BLaER1 treated with 17β-estradiol and CSF1 and Interleukin-3, amounts not matched to agents 10 nM and 100 nM (cell line): Measurements from ENCODE around the gene COX6A2.

Source experiments
- H3K27ac ChIP-seq, 11 experiments: shearing (Covaris generic); formaldehyde crosslinking; 2 replicates each; pipeline ENCODE4 v1.8.1; 2022
- H3K27me3 ChIP-seq, 11 experiments: shearing (Covaris generic); formaldehyde crosslinking; 2 replicates each; pipeline ENCODE4 v1.8.1; 2022
- H3K36me3 ChIP-seq, 11 experiments: shearing (Covaris generic); formaldehyde crosslinking; 2 replicates each; pipeline ENCODE4 v1.8.1; 2022
- H3K4me1 ChIP-seq, 10 experiments: shearing (Covaris generic); formaldehyde crosslinking; 2 replicates each; pipeline ENCODE4 v1.8.1; 2022
- H3K4me2 ChIP-seq, 11 experiments: shearing (Covaris generic); formaldehyde crosslinking; 2 replicates each; pipeline ENCODE4 v1.8.1; 2022
- H3K4me3 ChIP-seq, 10 experiments: shearing (Covaris generic); formaldehyde crosslinking; 2 replicates each; pipeline ENCODE4 v1.8.1; 2022
- H3K9ac ChIP-seq, 11 experiments: shearing (Covaris generic); formaldehyde crosslinking; 2 replicates each; pipeline ENCODE4 v1.8.1; 2022
- H3K9me3 ChIP-seq, 11 experiments: shearing (Covaris generic); formaldehyde crosslinking; replicated peaks in 1 of 11; 2 replicates each; pipeline ENCODE4 v1.8.1; 2022
- H4K20me1 ChIP-seq, 11 experiments: shearing (Covaris generic); formaldehyde crosslinking; 2 replicates each; pipeline ENCODE4 v1.8.1; 2022
- Cebpa-rat ChIP-seq, 11 experiments: shearing (Covaris generic); IDR thresholded peaks; 2 replicates each; pipeline ENCODE4 v1.8.1; 2022

COX6A2 gene

GRCh38 chr16:31428279-31428597, at the start of gene COX6A2:
TSS of gene COX6A2 (minus strand) at chr16:31428360. CDS start at chr16:31428325, 35 bp downstream.
- H3K27me3 ChIP-seq, result no peaks in the 10 kb centered on the region
- H3K9me3 ChIP-seq, result no peaks in the 10 kb centered on the region
- H3K27ac ChIP-seq, result no peak within 1 kb of the TSS
- H3K36me3 ChIP-seq, result no peaks in the 10 kb centered on the region
- no peak within 1 kb of the TSS for H3K9ac ChIP-seq
- no peaks in the 10 kb centered on the region for H3K4me1 ChIP-seq
- H3K4me3 ChIP-seq, result no peak within 1 kb of the TSS
- no peak for TF ChIP-seq Cebpa-rat (IDR thresholded peaks at IDR 0.05)
- no peak within 1 kb of the TSS for H3K4me2 ChIP-seq
- no peaks in the 10 kb centered on the region for H4K20me1 ChIP-seq

DNA sequence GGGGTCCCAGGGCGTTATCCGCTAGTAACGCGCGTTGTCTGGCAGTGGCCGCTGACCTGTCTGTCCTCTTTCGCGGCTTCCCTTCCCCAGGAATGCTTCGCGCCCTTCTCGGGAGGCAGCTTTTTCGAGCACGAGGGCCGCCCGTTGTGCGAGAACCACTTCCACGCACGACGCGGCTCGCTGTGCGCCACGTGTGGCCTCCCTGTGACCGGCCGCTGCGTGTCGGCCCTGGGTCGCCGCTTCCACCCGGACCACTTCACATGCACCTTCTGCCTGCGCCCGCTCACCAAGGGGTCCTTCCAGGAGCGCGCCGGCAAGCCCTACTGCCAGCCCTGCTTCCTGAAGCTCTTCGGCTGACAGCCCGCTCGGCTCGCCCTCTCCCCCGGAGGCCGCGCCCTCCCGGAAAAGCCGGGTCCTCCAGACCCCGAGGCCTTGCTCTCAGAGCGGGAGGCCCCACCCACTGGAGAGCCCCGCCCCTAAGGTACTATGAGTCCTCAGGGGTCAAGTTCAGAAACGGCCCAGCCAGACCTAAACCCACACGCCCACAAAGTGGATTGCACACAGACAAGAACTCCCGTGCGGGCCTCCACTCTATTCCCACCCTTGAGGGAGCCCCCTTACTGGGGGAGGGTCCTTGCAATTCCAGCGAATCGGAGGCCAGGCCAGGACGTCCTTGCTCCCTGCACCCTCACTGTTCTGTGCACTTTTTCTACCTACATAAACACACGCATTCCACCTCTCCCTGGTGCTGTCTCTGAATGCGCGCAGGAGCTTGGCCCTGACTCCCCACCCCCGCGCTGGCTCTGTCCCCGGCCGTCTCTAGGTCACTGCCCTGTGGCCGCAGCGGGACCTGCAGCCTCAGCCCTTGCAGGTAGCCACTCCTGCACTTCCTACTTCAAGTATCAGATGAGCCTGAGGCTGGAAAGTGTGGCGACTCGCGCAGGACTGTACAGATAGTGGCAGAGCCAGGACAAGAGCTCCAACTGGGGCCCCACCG, 49.4 kb upstream of the COX6A2 start:
- Histone ChIP-seq H4K20me1 (no peaks in the 10 kb centered on the region), H3K9ac (peak overlapping the region; percentile 65 to 81 (median 78); a peak in 21 of 22 replicates), H3K4me2 (peak overlapping the region; percentile 87 to 100 (median 95)), H3K9me3 (no peaks in the 10 kb centered on the region), H3K4me3 (peak overlapping the region; percentile 54 to 72 (median 66)), H3K27me3 (no peaks in the 10 kb centered on the region), H3K4me1 (peaks cover 42 to 63% (median 54%) of the 10 kb centered on the region in 10 experiments), H3K36me3 (peaks cover 0 to 11% (median 0%) of the 10 kb centered on the region in 11 experiments; a peak in 4 of 22 replicates), H3K27ac (peak overlapping the region; percentile 43 to 78 (median 72); a peak in 19 of 22 replicates)
- TF ChIP-seq Cebpa-rat (IDR thresholded peaks at IDR 0.05), result no peak

- no peaks in the 10 kb centered on the region for H3K9me3 ChIP-seq
- TF ChIP-seq Cebpa-rat (IDR thresholded peaks at IDR 0.05), result no peak
- H3K4me2 ChIP-seq, result peak overlapping the region; percentile 87 to 100 (median 97)
- no peaks in the 10 kb centered on the region for H3K27me3 ChIP-seq
- peaks cover 0 to 11% (median 0%) of the 10 kb centered on the region in 11 experiments; a peak in 4 of 22 replicates for H3K36me3 ChIP-seq
- peak overlapping the region; percentile 54 to 72 (median 66) for H3K4me3 ChIP-seq
- peak overlapping the region; percentile 65 to 83 (median 79) for H3K9ac ChIP-seq
- peaks cover 47 to 69% (median 60%) of the 10 kb centered on the region in 10 experiments for H3K4me1 ChIP-seq
- no peaks in the 10 kb centered on the region for H4K20me1 ChIP-seq
- peak overlapping the region; percentile 43 to 82 (median 72); a peak in 19 of 22 replicates for H3K27ac ChIP-seq
These were observed 48.4 kb upstream of the COX6A2 start for GRCh38 chr16:31476303-31477219.

GRCh38 chr16:31475946-31476302, 47.8 kb upstream of the COX6A2 start:
- peak overlapping the region in 5 of 11 experiments; percentile 76 to 83 (median 79); a peak in 6 of 22 replicates for H3K9ac ChIP-seq
- peak overlapping the region; percentile 73 to 100 (median 97); a peak in 21 of 22 replicates for H3K4me2 ChIP-seq
- H3K4me1 ChIP-seq, result peaks cover 51 to 72% (median 63%) of the 10 kb centered on the region in 10 experiments

GRCh38 chr16:31474773-31475738, 46.9 kb upstream of the COX6A2 start:
- no peak overlapping the region for H3K4me3 ChIP-seq
- no peaks in the 10 kb centered on the region for H3K27me3 ChIP-seq
- H3K9me3 ChIP-seq, result no peaks in the 10 kb centered on the region
- H3K4me1 ChIP-seq, result peaks cover 52 to 75% (median 65%) of the 10 kb centered on the region in 10 experiments
- peak overlapping the region in 8 of 11 experiments; percentile 2 to 100 (median 97); a peak in 6 of 22 replicates for H3K4me2 ChIP-seq
- no peaks in the 10 kb centered on the region for H4K20me1 ChIP-seq
- no peak overlapping the region for H3K9ac ChIP-seq
- peaks cover 0 to 11% (median 0%) of the 10 kb centered on the region in 11 experiments; a peak in 4 of 22 replicates for H3K36me3 ChIP-seq
- TF ChIP-seq Cebpa-rat (IDR thresholded peaks at IDR 0.05), result no peak
- no peak overlapping the region for H3K27ac ChIP-seq

More at GRCh38 chr16:31475946-31476302, 47.8 kb upstream of the COX6A2 start:
- Histone ChIP-seq H4K20me1 (no peaks in the 10 kb centered on the region), H3K27ac (peak overlapping the region in 5 of 11 experiments; percentile 63 to 82 (median 79); a peak in 6 of 22 replicates), H3K27me3 (no peaks in the 10 kb centered on the region), H3K9me3 (no peaks in the 10 kb centered on the region), H3K4me3 (peak overlapping the region in 5 of 10 experiments; percentile 58 to 72 (median 67); a peak in 6 of 20 replicates), H3K36me3 (peaks cover 0 to 11% (median 0%) of the 10 kb centered on the region in 11 experiments; a peak in 4 of 22 replicates)
- TF ChIP-seq Cebpa-rat (IDR thresholded peaks at IDR 0.05), result no peak

- Histone ChIP-seq H3K9me3 (no peaks in the 10 kb centered on the region), H3K27me3 (no peaks in the 10 kb centered on the region), H3K36me3 (peaks cover 0 to 11% (median 0%) of the 10 kb centered on the region in 11 experiments; a peak in 4 of 22 replicates), H3K4me1 (peaks cover 52 to 73% (median 67%) of the 10 kb centered on the region in 10 experiments), H3K4me2 (peak overlapping the region in 5 of 11 experiments; percentile 2 to 84 (median 16); a peak in 1 of 22 replicates), H3K27ac (no peak overlapping the region), H3K9ac (no peak overlapping the region), H4K20me1 (no peaks in the 10 kb centered on the region), H3K4me3 (no peak overlapping the region)
- no peak for TF ChIP-seq Cebpa-rat (IDR thresholded peaks at IDR 0.05)
These were observed 46.1 kb upstream of the COX6A2 start for GRCh38 chr16:31474173-31474714.

- Histone ChIP-seq H3K36me3 (peaks cover 0 to 11% (median 0%) of the 10 kb centered on the region in 11 experiments; a peak in 4 of 22 replicates), H3K27ac (no peak overlapping the region), H3K4me2 (peak overlapping the region; percentile 76 to 96 (median 91); a peak in 20 of 22 replicates), H3K4me3 (no peak overlapping the region; a peak in 1 of 20 replicates), H3K9me3 (no peaks in the 10 kb centered on the region), H3K4me1 (peaks cover 54 to 80% (median 74%) of the 10 kb centered on the region in 10 experiments), H4K20me1 (no peaks in the 10 kb centered on the region), H3K27me3 (no peaks in the 10 kb centered on the region), H3K9ac (no peak overlapping the region)
- no peak for TF ChIP-seq Cebpa-rat (IDR thresholded peaks at IDR 0.05)
These were observed 45.3 kb upstream of the COX6A2 start for GRCh38 chr16:31473264-31473984.
